Measurements from ENCODE around the gene SNRNP48.

GRCh38 chr6:7650878-7651277 lies 60.9 kb downstream of the SNRNP48 start:
- TF ChIP-seq TAF1 (IDR thresholded peaks at IDR 0.05; ENCODE audit: low read depth, low read length), result no peak
- no peak for TF ChIP-seq POLR2A (IDR thresholded peaks at IDR 0.05; ENCODE audit: low read depth, low read length)
- no peak for TF ChIP-seq POLR2AphosphoS5 (IDR thresholded peaks at IDR 0.05; ENCODE audit: low read depth, low read length)
- TF ChIP-seq POU2F2 (IDR thresholded peaks at IDR 0.05; ENCODE audit: low read depth, low read length), result no peak

Data from GM12891 (cell line).